ENCODE results near the gene PRRC2B.
"Not testable (repeated sequence)": the region's sequence is repeated elsewhere in the genome, so short reads cannot be mapped to it uniquely, and the experiment has no call there.

Gene PRRC2B

GRCh38 chr9:131436376-131436775, 42.5 kb downstream of the PRRC2B start:
- DNase-seq (ENCODE audit: low spot score) = no peak

- DNase-seq (ENCODE audit: low spot score) = no peak
Measured at GRCh38 chr9:131436865-131437271, 43.0 kb downstream of the PRRC2B start.

- DNase-seq (ENCODE audit: low spot score) = no peak
Measured at GRCh38 chr9:131438190-131438589, 44.3 kb downstream of the PRRC2B start.

GRCh38 chr9:131439224-131439623, 45.3 kb downstream of the PRRC2B start:
- no peak for DNase-seq (ENCODE audit: low spot score)

- no peak for DNase-seq (ENCODE audit: low spot score)
Measured at GRCh38 chr9:131441441-131441840, 47.6 kb downstream of the PRRC2B start.

- DNase-seq (ENCODE audit: low spot score) = no peak
Measured at GRCh38 chr9:131442351-131442750, 48.5 kb downstream of the PRRC2B start.

GRCh38 chr9:131443648-131444047, 49.8 kb downstream of the PRRC2B start:
- DNase-seq (ENCODE audit: low spot score) = no peak

GRCh38 chr9:131446276-131446675, 52.4 kb downstream of the PRRC2B start:
- DNase-seq (ENCODE audit: low spot score) = no peak

GRCh38 chr9:131447148-131447547, 53.3 kb downstream of the PRRC2B start:
- no peak for DNase-seq (ENCODE audit: low spot score)

GRCh38 chr9:131447600-131447999, 53.7 kb downstream of the PRRC2B start:
- DNase-seq (ENCODE audit: low spot score) = no peak

GRCh38 chr9:131448818-131449217, 54.9 kb downstream of the PRRC2B start:
- no peak for DNase-seq (ENCODE audit: low spot score)

GRCh38 chr9:131449276-131449675, 55.4 kb downstream of the PRRC2B start:
- no peak for DNase-seq (ENCODE audit: low spot score)

GRCh38 chr9:131454028-131454427, 60.1 kb downstream of the PRRC2B start:
- DNase-seq (ENCODE audit: low spot score) = no peak

GRCh38 chr9:131455655-131456054, 61.8 kb downstream of the PRRC2B start:
- not testable (repeated sequence) for DNase-seq (ENCODE audit: low spot score)

- no peak for DNase-seq (ENCODE audit: low spot score)
Measured at GRCh38 chr9:131457746-131458145, 63.9 kb downstream of the PRRC2B start.

- DNase-seq (ENCODE audit: low spot score) = no peak
Measured at GRCh38 chr9:131459056-131459455, 65.2 kb downstream of the PRRC2B start.

GRCh38 chr9:131461166-131461565, 67.3 kb downstream of the PRRC2B start:
- DNase-seq (ENCODE audit: low spot score) = no peak

GRCh38 chr9:131464354-131465000, 70.6 kb downstream of the PRRC2B start:
- no peak for DNase-seq (ENCODE audit: low spot score)

- no peak for DNase-seq (ENCODE audit: low spot score)
Measured at GRCh38 chr9:131465401-131465800, 71.5 kb downstream of the PRRC2B start.

- peak; percentile 44 for DNase-seq (ENCODE audit: low spot score)
Measured at GRCh38 chr9:131467214-131467935, 73.5 kb downstream of the PRRC2B start.

GRCh38 chr9:131468031-131468430, 74.1 kb downstream of the PRRC2B start:
- DNase-seq (ENCODE audit: low spot score) = no peak

GRCh38 chr9:131469356-131469755, 75.5 kb downstream of the PRRC2B start:
- no peak for DNase-seq (ENCODE audit: low spot score)

GRCh38 chr9:131469951-131470350, 76.1 kb downstream of the PRRC2B start:
- DNase-seq (ENCODE audit: low spot score) = peak; percentile 30

- DNase-seq (ENCODE audit: low spot score) = peak; percentile 58
Measured at GRCh38 chr9:131470581-131470991, 76.7 kb downstream of the PRRC2B start.
